Keratinocyte (primary cell): ENCODE results near the gene FOXD2. TPM values are rescaled to one million over a fixed set of nuclear protein-coding genes. Genes with fewer than 3 reads are reported as not detected.

Experiments
- DNase-seq: peaks from one replicate; pipeline ENCODE4 v3.0.0-alpha.2; 2011; ENCODE audit warnings: low read depth, missing footprints, low spot score
- FAIRE-seq: peaks from 2 replicates; lab custom pipeline; 2011; peaks lifted over from hg19 to GRCh38; lab: Jason Lieb, UNC
- H2AFZ ChIP-seq: 2 replicates; pipeline ENCODE4 v1.6.0; 2012; ENCODE audit warnings: low read length, control low read depth, inconsistent platforms; ENCODE audit not compliant: control insufficient read depth
- H3K27ac ChIP-seq: 2 replicates; pipeline ENCODE4 v1.5.1; 2011; ENCODE audit warnings: low read length; ENCODE audit not compliant: control insufficient read depth, insufficient read depth
- H3K27me3 ChIP-seq: 3 replicates; pipeline ENCODE4 v1.6.0; 2011; ENCODE audit warnings: low read length; ENCODE audit not compliant: control insufficient read depth, insufficient read depth; ENCODE audit errors: extremely low read depth
- H3K36me3 ChIP-seq, 2 experiments: 2 replicates in 1 of 2; 3 replicates in 1 of 2; pipeline ENCODE4 v1.5.1; 2011; ENCODE audit warnings: low read length in 2 of 2, mild to moderate bottlenecking in 1 of 2; ENCODE audit not compliant: control insufficient read depth in 2 of 2, insufficient read depth in 2 of 2; ENCODE audit errors: extremely low read depth in 1 of 2
- H3K4me1 ChIP-seq: 3 replicates; pipeline ENCODE4 v1.5.1; 2011; ENCODE audit warnings: low read length; ENCODE audit not compliant: control insufficient read depth, insufficient read depth; ENCODE audit errors: extremely low read depth
- H3K4me2 ChIP-seq: 3 replicates; pipeline ENCODE4 v1.6.0; 2011; ENCODE audit warnings: low read depth, low read length; ENCODE audit not compliant: control insufficient read depth, insufficient read depth; ENCODE audit errors: extremely low read depth
- H3K4me3 ChIP-seq, 3 experiments: fragments of 200-600 bp in 1 of 3; sonication (generic) in 1 of 3; 2 replicates in 2 of 3; 3 replicates in 1 of 3; pipeline ENCODE4 v1.5.1; 2011 to 2016; ENCODE audit warnings: low read length in 3 of 3, mild to moderate bottlenecking in 3 of 3, control low read depth in 2 of 3, inconsistent platforms in 1 of 3, low read depth in 1 of 3, mixed read lengths in 1 of 3, mixed run types in 1 of 3, moderate library complexity in 1 of 3; ENCODE audit not compliant: control insufficient read depth in 2 of 3, insufficient read depth in 2 of 3; ENCODE audit errors: extremely low read depth in 1 of 3
- H3K79me2 ChIP-seq: 2 replicates; pipeline ENCODE4 v1.6.0; 2012; ENCODE audit warnings: low read length; ENCODE audit not compliant: control insufficient read depth, insufficient read depth
- H3K9ac ChIP-seq: 3 replicates; pipeline ENCODE4 v1.6.0; 2011; ENCODE audit warnings: low read length; ENCODE audit not compliant: control insufficient read depth, insufficient read depth; ENCODE audit errors: extremely low read depth
- H3K9me1 ChIP-seq: 3 replicates; pipeline ENCODE4 v1.6.0; 2011; ENCODE audit warnings: low read length; ENCODE audit not compliant: control insufficient read depth, insufficient read depth; ENCODE audit errors: extremely low read depth
- H3K9me3 ChIP-seq: 2 replicates; pipeline ENCODE4 v1.5.1; 2012; ENCODE audit warnings: low read depth, low read length; ENCODE audit not compliant: control insufficient read depth
- H4K20me1 ChIP-seq: 3 replicates; pipeline ENCODE4 v1.6.0; 2011; ENCODE audit warnings: low read length; ENCODE audit not compliant: control insufficient read depth, insufficient read depth; ENCODE audit errors: extremely low read depth
- EZH2 ChIP-seq: IDR thresholded peaks from one replicate; pipeline ENCODE4 v1.6.1; 2012; ENCODE audit warnings: inconsistent platforms, mild to moderate bottlenecking, low read length, moderate library complexity
- dilution Hi-C: fragments of 300-500 bp; cut with MboI; formaldehyde crosslinking; loops from one replicate; pipeline ENCODE4 v1.7.0; 2020; ENCODE audit warnings: low sequenced_read_pairs; ENCODE audit not compliant: extremely low pct_ligation_motif_present
- polyA plus RNA-seq, 5 experiments: library from polyadenylated mRNA; depleted of rRNA in 3 of 5; stranded (reverse) in 3 of 5; stranded (forward) in 1 of 5; unstranded in 1 of 5; fragments of >200 nt; gene quantifications; 1 replicate in 1 of 5; 2 replicates in 3 of 5; 3 replicates in 1 of 5; pipeline versions ENCODE4 v1.2.1 to v1.2.3, GENCODE V29; 2011 to 2012; ENCODE audit warnings: missing spikeins in 2 of 5, low read depth in 1 of 5, low replicate concordance in 1 of 5
- TF ChIP-seq, protein P1 (sequence below), 3 experiments: IDR thresholded peaks in 1 of 3; conservative IDR thresholded peaks in 1 of 3; optimal IDR thresholded peaks in 1 of 3; 2 replicates in 2 of 3; 3 replicates in 1 of 3; pipeline versions ENCODE3 to v1.5.1; 2011; ENCODE audit warnings: low read length in 3 of 3, mild to moderate bottlenecking in 3 of 3, moderate library complexity in 2 of 3, control low read depth in 1 of 3, inconsistent platforms in 1 of 3; ENCODE audit not compliant: insufficient read depth in 2 of 3; ENCODE audit errors: extremely low read depth in 1 of 3

The FOXD2 gene
- polyA plus RNA-seq, 1 donor (not counting 4 experiments of a cell fraction or from before 2014, with no cell fraction given), result 0.04 TPM

DNA sequence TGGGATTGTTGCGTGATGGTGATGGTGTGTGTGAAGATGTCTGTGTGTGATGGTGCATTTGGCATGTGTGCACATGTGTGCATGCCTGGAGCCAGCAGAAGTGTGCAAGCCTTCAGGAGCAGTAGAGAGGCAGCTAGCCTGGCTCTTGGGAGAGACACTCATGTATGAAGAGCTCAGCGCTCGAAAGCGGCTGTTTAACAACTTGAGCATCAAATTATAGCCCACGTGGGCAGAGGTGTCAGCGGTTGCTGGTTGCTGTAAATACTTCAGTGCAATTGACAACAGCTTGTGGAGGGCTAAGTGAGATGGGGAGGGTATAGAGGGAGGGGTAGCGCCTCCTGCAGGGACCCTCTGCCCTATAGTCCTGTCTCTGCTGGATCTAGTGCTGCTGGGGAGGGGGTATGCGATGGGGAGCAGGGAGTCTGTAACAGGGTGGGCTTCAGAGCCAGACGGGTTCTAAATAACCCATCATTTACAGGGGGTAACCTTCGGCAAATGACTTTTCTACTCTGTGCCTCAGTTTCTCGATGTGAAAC lies 21.5 kb downstream of the FOXD2 start:
- TF ChIP-seq EZH2, result no peak
- TF ChIP-seq, protein P1, sequence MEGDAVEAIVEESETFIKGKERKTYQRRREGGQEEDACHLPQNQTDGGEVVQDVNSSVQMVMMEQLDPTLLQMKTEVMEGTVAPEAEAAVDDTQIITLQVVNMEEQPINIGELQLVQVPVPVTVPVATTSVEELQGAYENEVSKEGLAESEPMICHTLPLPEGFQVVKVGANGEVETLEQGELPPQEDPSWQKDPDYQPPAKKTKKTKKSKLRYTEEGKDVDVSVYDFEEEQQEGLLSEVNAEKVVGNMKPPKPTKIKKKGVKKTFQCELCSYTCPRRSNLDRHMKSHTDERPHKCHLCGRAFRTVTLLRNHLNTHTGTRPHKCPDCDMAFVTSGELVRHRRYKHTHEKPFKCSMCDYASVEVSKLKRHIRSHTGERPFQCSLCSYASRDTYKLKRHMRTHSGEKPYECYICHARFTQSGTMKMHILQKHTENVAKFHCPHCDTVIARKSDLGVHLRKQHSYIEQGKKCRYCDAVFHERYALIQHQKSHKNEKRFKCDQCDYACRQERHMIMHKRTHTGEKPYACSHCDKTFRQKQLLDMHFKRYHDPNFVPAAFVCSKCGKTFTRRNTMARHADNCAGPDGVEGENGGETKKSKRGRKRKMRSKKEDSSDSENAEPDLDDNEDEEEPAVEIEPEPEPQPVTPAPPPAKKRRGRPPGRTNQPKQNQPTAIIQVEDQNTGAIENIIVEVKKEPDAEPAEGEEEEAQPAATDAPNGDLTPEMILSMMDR (optimal IDR thresholded peaks at IDR 0.05 in 1 of 3, IDR thresholded peaks at IDR 0.05 in 1 of 3, conservative IDR thresholded peaks at IDR 0.05 in 1 of 3; ENCODE audit: extremely low read depth in 1 of 3, insufficient read depth in 2 of 3, low read length in 3 of 3), result no peak
- Histone ChIP-seq H3K27ac (no peak overlapping the region), H3K4me1 (no peaks in the 10 kb centered on the region), H3K36me3 (no peaks in the 10 kb centered on the region), H4K20me1 (no peaks in the 10 kb centered on the region), H3K4me3 (no peak overlapping the region), H3K79me2 (no peaks in the 10 kb centered on the region), H3K4me2 (no peak overlapping the region), H3K9me1 (no peaks in the 10 kb centered on the region), H3K9ac (no peak overlapping the region), H2AFZ (no peak overlapping the region), H3K9me3 (no peaks in the 10 kb centered on the region), H3K27me3 (peaks cover 9% of the 10 kb centered on the region)
- no peak for FAIRE-seq
- DNase-seq, result no peak
- dilution Hi-C loops, result no loop called here

DNA sequence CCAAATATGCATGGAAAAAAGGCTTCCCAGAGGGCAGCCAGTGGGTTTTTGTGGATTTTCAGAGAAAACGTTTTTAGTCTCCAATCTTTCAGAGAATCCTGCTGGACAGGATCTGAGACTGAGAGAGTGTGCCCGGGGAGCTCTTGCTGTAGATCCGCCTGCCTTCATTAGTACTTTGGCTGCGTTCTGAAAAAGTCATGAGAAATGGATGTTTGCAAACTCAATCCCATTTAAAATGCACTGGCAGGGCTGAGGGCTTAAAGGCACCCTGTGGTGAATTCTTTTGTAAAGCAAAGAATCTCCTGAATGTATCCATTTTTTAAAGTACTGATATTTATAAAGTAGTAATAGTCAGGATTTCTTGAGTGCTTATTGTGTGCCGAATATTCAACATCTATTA lies 22.2 kb downstream of the FOXD2 start:
- no peaks in the 10 kb centered on the region for H4K20me1 ChIP-seq
- H3K27me3 ChIP-seq, result peaks cover 9% of the 10 kb centered on the region
- H3K9me1 ChIP-seq, result no peaks in the 10 kb centered on the region
- no peaks in the 10 kb centered on the region for H3K9me3 ChIP-seq
- dilution Hi-C loops, result no loop called here
- FAIRE-seq (no peak), DNase-seq (no peak)
- H3K4me3 ChIP-seq, result no peak overlapping the region
- TF ChIP-seq, protein P1 (optimal IDR thresholded peaks at IDR 0.05 in 1 of 3, IDR thresholded peaks at IDR 0.05 in 1 of 3, conservative IDR thresholded peaks at IDR 0.05 in 1 of 3; ENCODE audit: extremely low read depth in 1 of 3, insufficient read depth in 2 of 3, low read length in 3 of 3), result no peak
- TF ChIP-seq EZH2, result no peak
- no peaks in the 10 kb centered on the region for H3K36me3 ChIP-seq
- no peak overlapping the region for H3K9ac ChIP-seq
- H2AFZ ChIP-seq, result no peak overlapping the region
- no peak overlapping the region for H3K4me2 ChIP-seq
- no peaks in the 10 kb centered on the region for H3K79me2 ChIP-seq
- H3K27ac ChIP-seq, result no peak overlapping the region
- H3K4me1 ChIP-seq, result no peaks in the 10 kb centered on the region
